ENCODE measurements around the gene TOMM5.

Gene TOMM5

DNA sequence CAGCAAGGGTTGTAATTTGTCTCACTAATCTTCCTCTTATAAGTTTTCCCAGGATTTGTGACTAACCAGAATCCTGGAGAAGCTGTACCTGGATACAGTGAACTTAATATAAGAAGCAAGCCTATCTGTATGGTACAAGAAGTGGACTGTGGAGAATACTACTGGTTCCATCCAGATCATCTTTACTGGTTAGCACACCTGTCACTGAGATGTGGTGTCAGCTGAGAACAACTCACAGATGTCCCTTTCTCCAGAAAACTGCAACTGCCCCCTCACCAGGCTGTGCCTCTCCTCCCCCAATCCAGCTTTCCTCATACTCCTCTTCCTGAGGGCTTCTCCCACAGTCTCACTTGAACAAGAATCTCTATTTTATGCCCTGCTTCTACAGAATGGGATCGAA lies 21.1 kb downstream of the TOMM5 start:
- H3K4me1 ChIP-seq = no peaks in the 10 kb centered on the region
- no peaks in the 10 kb centered on the region for H3K36me3 ChIP-seq (ENCODE audit: control insufficient read depth, insufficient read depth, low read length)
- H3K4me2 ChIP-seq (ENCODE audit: low read length) = no peak overlapping the region
- no peak overlapping the region for H3K9ac ChIP-seq
- TF ChIP-seq, protein P1, sequence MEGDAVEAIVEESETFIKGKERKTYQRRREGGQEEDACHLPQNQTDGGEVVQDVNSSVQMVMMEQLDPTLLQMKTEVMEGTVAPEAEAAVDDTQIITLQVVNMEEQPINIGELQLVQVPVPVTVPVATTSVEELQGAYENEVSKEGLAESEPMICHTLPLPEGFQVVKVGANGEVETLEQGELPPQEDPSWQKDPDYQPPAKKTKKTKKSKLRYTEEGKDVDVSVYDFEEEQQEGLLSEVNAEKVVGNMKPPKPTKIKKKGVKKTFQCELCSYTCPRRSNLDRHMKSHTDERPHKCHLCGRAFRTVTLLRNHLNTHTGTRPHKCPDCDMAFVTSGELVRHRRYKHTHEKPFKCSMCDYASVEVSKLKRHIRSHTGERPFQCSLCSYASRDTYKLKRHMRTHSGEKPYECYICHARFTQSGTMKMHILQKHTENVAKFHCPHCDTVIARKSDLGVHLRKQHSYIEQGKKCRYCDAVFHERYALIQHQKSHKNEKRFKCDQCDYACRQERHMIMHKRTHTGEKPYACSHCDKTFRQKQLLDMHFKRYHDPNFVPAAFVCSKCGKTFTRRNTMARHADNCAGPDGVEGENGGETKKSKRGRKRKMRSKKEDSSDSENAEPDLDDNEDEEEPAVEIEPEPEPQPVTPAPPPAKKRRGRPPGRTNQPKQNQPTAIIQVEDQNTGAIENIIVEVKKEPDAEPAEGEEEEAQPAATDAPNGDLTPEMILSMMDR (IDR thresholded peaks at IDR 0.05) = no peak
- peaks cover 3% of the 10 kb centered on the region for H3K79me2 ChIP-seq
- no peaks in the 10 kb centered on the region for H3K9me3 ChIP-seq (ENCODE audit: control insufficient read depth, low read length)
- H3K27ac ChIP-seq = no peak overlapping the region
- no peak overlapping the region for H3K4me3 ChIP-seq (ENCODE audit: low read depth, low read length)
- H2AFZ ChIP-seq = no peak overlapping the region
- no peaks in the 10 kb centered on the region for H3K27me3 ChIP-seq (ENCODE audit: control insufficient read depth, insufficient read depth, low read length)

DNA sequence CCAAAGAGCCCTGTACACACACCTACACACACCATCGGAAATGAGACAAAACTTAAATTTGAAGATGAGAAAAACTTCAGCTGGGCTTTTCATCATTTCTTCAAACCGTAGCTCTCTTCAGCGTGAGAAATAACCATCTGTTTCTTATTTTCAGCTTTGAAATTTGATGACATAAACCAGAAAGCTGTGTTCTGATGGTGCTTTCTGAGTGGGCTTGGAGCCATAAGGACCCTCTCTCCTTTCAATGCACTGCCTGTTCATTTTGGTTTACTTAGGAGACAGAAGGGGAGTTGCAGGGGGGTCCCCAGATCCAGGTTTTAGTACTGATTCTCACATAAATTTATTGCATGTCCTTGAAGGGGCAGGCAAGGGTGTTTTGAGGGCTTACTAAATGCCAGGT lies 25.7 kb downstream of the TOMM5 start:
- TF ChIP-seq, protein P1 (IDR thresholded peaks at IDR 0.05) = no peak
- no peak overlapping the region for H3K4me3 ChIP-seq (ENCODE audit: low read depth, low read length)
- H3K4me1 ChIP-seq = no peaks in the 10 kb centered on the region
- no peak overlapping the region for H2AFZ ChIP-seq
- no peaks in the 10 kb centered on the region for H3K9me3 ChIP-seq (ENCODE audit: control insufficient read depth, low read length)
- H3K27ac ChIP-seq = no peak overlapping the region
- H3K27me3 ChIP-seq (ENCODE audit: control insufficient read depth, insufficient read depth, low read length) = no peaks in the 10 kb centered on the region
- no peak overlapping the region for H3K4me2 ChIP-seq (ENCODE audit: low read length)
- H3K9ac ChIP-seq = no peak overlapping the region
- no peaks in the 10 kb centered on the region for H3K36me3 ChIP-seq (ENCODE audit: control insufficient read depth, insufficient read depth, low read length)
- peaks cover 3% of the 10 kb centered on the region for H3K79me2 ChIP-seq

DNA sequence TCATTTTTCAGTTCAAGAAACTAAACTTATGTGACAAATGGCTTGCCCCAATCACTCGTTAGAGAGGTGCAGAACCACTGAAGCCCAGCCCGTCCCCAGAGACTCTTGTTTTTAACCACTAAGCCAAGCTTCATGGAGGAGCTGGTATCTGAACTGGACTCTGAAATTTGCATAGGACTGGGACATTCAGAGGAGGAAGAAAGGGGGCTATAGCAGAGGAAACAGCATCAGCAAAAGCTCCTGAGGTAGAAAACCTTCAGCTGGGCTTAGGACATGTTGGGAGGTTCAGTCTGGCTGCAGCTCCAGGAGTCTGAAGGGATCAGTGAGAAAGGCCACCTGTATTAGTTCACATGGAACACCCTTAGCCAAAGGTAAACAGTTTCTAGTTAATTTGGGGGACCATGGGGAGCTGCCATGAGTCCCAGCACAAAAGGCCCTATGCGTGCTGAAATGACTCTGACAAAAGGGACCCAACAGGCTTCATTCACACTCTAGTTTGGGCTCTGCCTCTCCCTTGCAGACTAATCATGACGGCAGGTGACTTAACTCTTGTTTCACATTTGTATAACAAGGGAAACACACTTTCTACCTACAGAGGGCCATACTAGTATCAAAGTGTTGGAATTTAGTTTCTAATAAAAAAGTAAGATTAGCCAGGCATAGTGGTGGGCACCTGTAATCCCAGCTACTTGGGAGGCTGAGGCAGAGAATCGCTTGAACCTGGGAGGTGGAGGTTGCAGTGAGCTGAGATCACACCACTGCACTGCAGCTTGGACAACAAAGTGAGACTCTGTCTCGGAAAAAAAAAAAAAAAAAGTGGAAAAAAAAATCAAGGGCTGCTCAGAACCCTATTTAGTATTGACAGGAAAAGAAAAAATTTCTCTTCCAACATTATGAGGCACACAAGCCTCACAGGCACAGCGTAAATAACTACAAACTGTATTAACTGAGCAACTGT lies 26.5 kb downstream of the TOMM5 start:
- no peaks in the 10 kb centered on the region for H3K36me3 ChIP-seq (ENCODE audit: control insufficient read depth, insufficient read depth, low read length)
- H3K4me2 ChIP-seq (ENCODE audit: low read length) = no peak overlapping the region
- H3K4me3 ChIP-seq (ENCODE audit: low read depth, low read length) = no peak overlapping the region
- H3K79me2 ChIP-seq = peaks cover 3% of the 10 kb centered on the region
- no peaks in the 10 kb centered on the region for H3K4me1 ChIP-seq
- H3K27me3 ChIP-seq (ENCODE audit: control insufficient read depth, insufficient read depth, low read length) = no peaks in the 10 kb centered on the region
- no peak overlapping the region for H3K9ac ChIP-seq
- no peak overlapping the region for H2AFZ ChIP-seq
- no peak overlapping the region for H3K27ac ChIP-seq
- no peaks in the 10 kb centered on the region for H3K9me3 ChIP-seq (ENCODE audit: control insufficient read depth, low read length)
- TF ChIP-seq, protein P1 (IDR thresholded peaks at IDR 0.05) = no peak

DNA sequence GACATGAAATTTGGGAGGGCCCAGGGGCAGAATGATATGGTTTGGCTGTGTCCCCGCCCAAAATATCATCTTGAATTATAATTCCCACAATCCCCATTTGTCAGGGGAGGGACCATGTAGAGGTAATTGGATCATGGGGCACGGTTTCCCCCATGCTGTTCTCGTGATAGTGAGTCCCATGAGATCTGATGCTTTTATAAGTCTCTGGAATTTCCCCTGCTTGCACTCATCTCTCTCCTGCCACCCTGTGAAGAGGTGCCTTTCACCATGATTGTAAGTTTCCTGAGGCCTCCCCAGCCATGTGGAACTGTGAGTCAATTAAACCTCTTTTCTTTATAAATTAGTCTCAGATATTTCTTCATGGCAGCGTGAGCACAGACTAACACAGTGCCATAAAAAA lies 27.5 kb downstream of the TOMM5 start:
- no peaks in the 10 kb centered on the region for H3K36me3 ChIP-seq (ENCODE audit: control insufficient read depth, insufficient read depth, low read length)
- no peak overlapping the region for H3K27ac ChIP-seq
- H3K27me3 ChIP-seq (ENCODE audit: control insufficient read depth, insufficient read depth, low read length) = no peaks in the 10 kb centered on the region
- H3K79me2 ChIP-seq = peaks cover 3% of the 10 kb centered on the region
- no peak overlapping the region for H2AFZ ChIP-seq
- no peak overlapping the region for H3K4me2 ChIP-seq (ENCODE audit: low read length)
- TF ChIP-seq, protein P1 (IDR thresholded peaks at IDR 0.05) = no peak
- no peak overlapping the region for H3K9ac ChIP-seq
- no peaks in the 10 kb centered on the region for H3K9me3 ChIP-seq (ENCODE audit: control insufficient read depth, low read length)
- H3K4me1 ChIP-seq = no peaks in the 10 kb centered on the region
- no peak overlapping the region for H3K4me3 ChIP-seq (ENCODE audit: low read depth, low read length)

All from parathyroid adenoma (tissue), 2 donors.